B cell (primary cell): ENCODE results near the gene PODXL. TPM values are rescaled to one million over a fixed set of nuclear protein-coding genes. Genes with fewer than 3 reads are reported as not detected.

Source experiments
- ATAC-seq: fragments of 200-7000 bp; cut with Tn5 transposase; one replicate; pipeline ENCODE4 v1.10.0; 2021; ENCODE audit warnings: low read depth, mild to moderate bottlenecking, moderate number of reproducible peaks, moderate library complexity
- CTCF ChIA-PET: fragments of 350-600 bp; sonication (Branson Sonifier 250); formaldehyde crosslinking; loops from one replicate; lab custom pipeline; 2021; ENCODE audit warnings: antibody characterized with exemption, inconsistent platforms; lab: Charles Lee
- POLR2A ChIA-PET: fragments of 350-600 bp; sonication (Branson Sonifier 250); formaldehyde crosslinking; loops from one replicate; lab custom pipeline; 2021; ENCODE audit warnings: antibody characterized with exemption; lab: Charles Lee
- DNase-seq: peaks from one replicate; pipeline ENCODE4 v3.0.0; 2013
- H2AFZ ChIP-seq: 2 replicates; pipeline ENCODE4 v1.6.1; 2012; ENCODE audit warnings: mild to moderate bottlenecking, low read depth, low read length; ENCODE audit not compliant: insufficient read depth, poor library complexity, severe bottlenecking
- H3K27ac ChIP-seq, 2 donors: 1 replicate in 1 of 2; 2 replicates in 1 of 2; pipeline ENCODE4 v1.5.1; 2012 to 2013; ENCODE audit warnings: low read length in 2 of 2, mild to moderate bottlenecking in 2 of 2, moderate library complexity in 1 of 2
- H3K27me3 ChIP-seq, 4 experiments: fragments of 200-600 bp in 1 of 4; sonication (generic) in 1 of 4; replicated peaks in 1 of 4; 1 replicate in 2 of 4; 2 replicates in 2 of 4; pipeline versions ENCODE4 v1.6.1 to v1.7.0; 2013 to 2016; ENCODE audit warnings: low read length in 3 of 4, mild to moderate bottlenecking in 2 of 4, mixed read lengths in 1 of 4, moderate library complexity in 1 of 4; ENCODE audit not compliant: insufficient read depth in 4 of 4, control insufficient read depth in 3 of 4; ENCODE audit errors: control extremely low read depth in 1 of 4
- H3K36me3 ChIP-seq, 2 experiments: replicated peaks in 1 of 2; 1 replicate in 1 of 2; 2 replicates in 1 of 2; pipeline versions ENCODE4 v1.6.1 to v1.7.1; 2013; ENCODE audit warnings: low read length in 1 of 2; ENCODE audit not compliant: insufficient read depth in 2 of 2, control insufficient read depth in 1 of 2; ENCODE audit errors: control extremely low read depth in 1 of 2, extremely low read depth in 1 of 2
- H3K4me1 ChIP-seq, 2 donors: fragments of 200-600 bp in 1 of 2; sonication (generic) in 1 of 2; 1 replicate in 1 of 2; 2 replicates in 1 of 2; pipeline versions ENCODE4 v1.5.1 to v1.6.1; 2013 to 2017; ENCODE audit warnings: low read length in 2 of 2; ENCODE audit not compliant: control insufficient read depth in 2 of 2, insufficient read depth in 2 of 2
- H3K4me2 ChIP-seq: replicated peaks from 2 replicates; pipeline ENCODE3; 2012; ENCODE audit warnings: mild to moderate bottlenecking, low read depth, low read length; ENCODE audit not compliant: poor library complexity, severe bottlenecking
- H3K4me3 ChIP-seq, 5 experiments: fragments of 200-600 bp in 1 of 5; sonication (generic) in 1 of 5; 1 replicate in 3 of 5; 2 replicates in 2 of 5; pipeline versions ENCODE4 v1.5.1 to v1.7.0; 2011 to 2016; ENCODE audit warnings: low read length in 4 of 5, mild to moderate bottlenecking in 4 of 5, low read depth in 2 of 5, control low read depth in 1 of 5, moderate library complexity in 1 of 5; ENCODE audit not compliant: insufficient read depth in 1 of 5; ENCODE audit errors: control extremely low read depth in 1 of 5, extremely low read depth in 1 of 5
- H3K79me2 ChIP-seq: fragments of 200-600 bp; sonication (generic); one replicate; pipeline ENCODE4 v1.6.0; 2016; ENCODE audit warnings: low read length; ENCODE audit not compliant: control insufficient read depth, insufficient read depth
- H3K9ac ChIP-seq: fragments of 200-600 bp; sonication (generic); 2 replicates; pipeline ENCODE4 v1.6.1; 2017; ENCODE audit warnings: mild to moderate bottlenecking, low read length, moderate library complexity
- H3K9me3 ChIP-seq, 3 donors: one replicate each; pipeline versions ENCODE4 v1.6.1 to v1.7.1; 2013; ENCODE audit warnings: low read length in 2 of 3; ENCODE audit not compliant: control insufficient read depth in 2 of 3, insufficient read depth in 1 of 3; ENCODE audit errors: control extremely low read depth in 1 of 3
- H4K20me1 ChIP-seq: 2 replicates; pipeline ENCODE4 v1.6.0; 2012; ENCODE audit warnings: mild to moderate bottlenecking, low read length; ENCODE audit not compliant: insufficient read depth, control insufficient read depth, poor library complexity, severe bottlenecking
- H3K27ac Mint-ChIP-seq: one replicate; pipeline ENCODE4 v1.8.0; 2021; ENCODE audit warnings: mixed read lengths
- H3K27me3 Mint-ChIP-seq: one replicate; pipeline ENCODE4 v1.8.0; 2021; ENCODE audit warnings: mixed read lengths
- H3K4me1 Mint-ChIP-seq: one replicate; pipeline ENCODE4 v1.8.0; 2021; ENCODE audit warnings: mixed read lengths
- H3K4me3 Mint-ChIP-seq: one replicate; pipeline ENCODE4 v1.8.0; 2021; ENCODE audit warnings: mixed read lengths
- H3K9me3 Mint-ChIP-seq: one replicate; pipeline ENCODE4 v1.8.0; 2022; ENCODE audit warnings: mixed read lengths; ENCODE audit not compliant: insufficient read depth
- CTCF ChIP-seq: fragments of 200-600 bp; IDR thresholded peaks from one replicate; pipeline ENCODE4 v1.8.0; 2022; ENCODE audit warnings: antibody characterized with exemption, mild to moderate bottlenecking
- EZH2 ChIP-seq: IDR thresholded peaks from 2 replicates; pipeline ENCODE4 v1.6.1; 2012; ENCODE audit warnings: borderline replicate concordance, low read depth, mild to moderate bottlenecking, moderate library complexity, low read length; ENCODE audit not compliant: insufficient read depth, poor library complexity, severe bottlenecking
- WGBS: methylation state at CpG from one replicate; pipeline ENCODE4 v1.1.5; 2013; ENCODE audit warnings: missing lambda C conversion rate; ENCODE audit not compliant: insufficient coverage; 5-methylcytosine and 5-hydroxymethylcytosine counted together
- intact Hi-C: fragments of 100-400 bp; cut with micrococcal nuclease; formaldehyde crosslinking; loops from one replicate; pipeline ENCODE4 v1.10.0; 2022
- polyA plus RNA-seq: library from polyadenylated mRNA; depleted of rRNA; stranded (reverse); fragments of >200 nt; gene quantifications from 2 replicates; pipeline ENCODE4 v1.2.3, GENCODE V29; 2012
- total RNA-seq, 2 donors: library from RNA; stranded (reverse); fragments of 120-200 nt in 1 of 2; gene quantifications; 1 replicate in 1 of 2; 2 replicates in 1 of 2; pipeline versions ENCODE4 v1.2.3 to v1.2.4, GENCODE V29; 2013 to 2022

The PODXL gene
- total and polyA plus RNA-seq, 2 donors (not counting 1 experiment from before 2014, with no cell fraction given): 1.5 to 5.8 TPM

GRCh38 chr7:131533151-131533559, 23.3 kb downstream of the PODXL start:
- Histone ChIP-seq H2AFZ (no peak overlapping the region), H3K4me2 (no peak overlapping the region), H3K4me1 (no peaks in the 10 kb centered on the region), H4K20me1 (no peaks in the 10 kb centered on the region), H3K4me3 (no peak overlapping the region), H3K9me3 (no peaks in the 10 kb centered on the region), H3K9ac (no peak overlapping the region), H3K27ac (no peak overlapping the region), H3K27me3 (no peaks in the 10 kb centered on the region), H3K36me3 (no peaks in the 10 kb centered on the region), H3K79me2 (no peaks in the 10 kb centered on the region)
- POLR2A ChIA-PET: no interaction called here
- TF ChIP-seq CTCF (no peak), EZH2 (no peak)
- no peak for DNase-seq
- CTCF ChIA-PET: no interaction called here
- intact Hi-C loops: no loop called here
- Mint-ChIP-seq H3K27ac (no peak overlapping the region), H3K9me3 (no peaks in the 10 kb centered on the region), H3K27me3 (no peaks in the 10 kb centered on the region), H3K4me1 (no peaks in the 10 kb centered on the region), H3K4me3 (no peak overlapping the region)
- no peak for ATAC-seq
- 87% methylated on average over 9 of the region's 9 CpGs for WGBS

GRCh38 chr7:131532570-131533091, 23.8 kb downstream of the PODXL start:
- DNase-seq (no peak), ATAC-seq (no peak)
- no peak overlapping the region for H2AFZ ChIP-seq
- ChIA-PET CTCF (no interaction called here), POLR2A (no interaction called here)
- H3K9ac ChIP-seq: no peak overlapping the region
- no peak overlapping the region for H3K4me3 ChIP-seq
- no peaks in the 10 kb centered on the region for H3K27me3 ChIP-seq
- WGBS: 92% methylated on average over 9 of the region's 10 CpGs
- Mint-ChIP-seq H3K4me1 (no peaks in the 10 kb centered on the region), H3K4me3 (no peak overlapping the region), H3K27ac (no peak overlapping the region), H3K27me3 (no peaks in the 10 kb centered on the region), H3K9me3 (no peaks in the 10 kb centered on the region)
- no peaks in the 10 kb centered on the region for H4K20me1 ChIP-seq
- no peak for TF ChIP-seq CTCF
- no peak for TF ChIP-seq EZH2
- H3K9me3 ChIP-seq: no peaks in the 10 kb centered on the region
- intact Hi-C loops: no loop called here
- no peaks in the 10 kb centered on the region for H3K4me1 ChIP-seq
- no peaks in the 10 kb centered on the region for H3K36me3 ChIP-seq
- H3K79me2 ChIP-seq: no peaks in the 10 kb centered on the region
- H3K4me2 ChIP-seq: no peak overlapping the region
- no peak overlapping the region for H3K27ac ChIP-seq
